GM12878 (cell line): ENCODE data around the gene COL7A1. TPM values are rescaled to one million over a fixed set of nuclear protein-coding genes. Genes with fewer than 3 reads are reported as not detected.

Experiments
- ATAC-seq: fragments of 200-7000 bp; cut with Tn5 transposase; 3 replicates; pipeline ENCODE4 v1.9.1; 2020; ENCODE audit warnings: mild to moderate bottlenecking, moderate library complexity
- BruUV-seq: library from RNA; stranded (reverse); fragments of 400-500 nt; replicated peaks from 2 replicates; lab custom pipeline; 2021; lab: Mats Ljungman, UMichigan
- CTCF ChIA-PET: fragments of 300-600 bp; sonication (Branson Sonifier 250); formaldehyde crosslinking; extraction: SDS; loops from one replicate; lab custom pipeline; 2021; ENCODE audit warnings: inconsistent platforms; lab: Yijun Ruan, JAX
- POLR2A ChIA-PET: fragments of 350-600 bp; formaldehyde crosslinking; extraction: SDS; loops from one replicate; lab custom pipeline; 2021; ENCODE audit warnings: inconsistent platforms; lab: Charles Lee
- RAD21 ChIA-PET: fragments of 300-600 bp; sonication (Branson Sonifier 250); formaldehyde crosslinking; loops from one replicate; lab custom pipeline; 2023; ENCODE audit warnings: antibody characterized with exemption; ENCODE audit not compliant: unreplicated experiment; lab: Charles Lee
- SMC1A ChIA-PET: fragments of 300-600 bp; sonication (Branson Sonifier 250); formaldehyde crosslinking; loops from one replicate; lab custom pipeline; 2023; ENCODE audit not compliant: unreplicated experiment, uncharacterized antibody; lab: Charles Lee
- DNase-seq: peaks from one replicate; pipeline ENCODE4 v3.0.0-alpha.2; 2011; ENCODE audit warnings: low read depth, low spot score
- FAIRE-seq: peaks from 3 replicates; lab custom pipeline; 2011; peaks lifted over from hg19 to GRCh38; lab: Jason Lieb, UNC
- H2AFZ ChIP-seq: 2 replicates; pipeline ENCODE4 v1.6.0; 2011; ENCODE audit warnings: low read depth, low read length, control low read depth; ENCODE audit not compliant: control insufficient read depth
- H3K27ac ChIP-seq: 2 replicates; pipeline ENCODE4 v1.5.1; 2011; ENCODE audit warnings: control low read depth; ENCODE audit not compliant: control insufficient read depth, insufficient read depth
- H3K27me3 ChIP-seq, 2 experiments: replicated peaks in 1 of 2; 2 replicates each; pipeline versions ENCODE4 v1.6.0 to v1.6.1; 2011; ENCODE audit warnings: low read length in 1 of 2; ENCODE audit not compliant: control insufficient read depth in 2 of 2, insufficient read depth in 2 of 2
- H3K36me3 ChIP-seq, 2 experiments: 2 replicates each; pipeline ENCODE4 v1.5.1; 2011; ENCODE audit warnings: low read length in 1 of 2; ENCODE audit not compliant: control insufficient read depth in 2 of 2, insufficient read depth in 2 of 2
- H3K4me1 ChIP-seq: 2 replicates; pipeline ENCODE4 v1.6.1; 2011; ENCODE audit warnings: mild to moderate bottlenecking, low read length, moderate library complexity, mixed read lengths; ENCODE audit not compliant: control insufficient read depth, insufficient read depth
- H3K4me2 ChIP-seq: 2 replicates; pipeline ENCODE4 v1.6.0; 2011; ENCODE audit warnings: control low read depth; ENCODE audit not compliant: control insufficient read depth, insufficient read depth
- H3K4me3 ChIP-seq: fragments of 200-600 bp; sonication (generic); 2 replicates; pipeline ENCODE4 v1.5.1; 2016
- H3K79me2 ChIP-seq: 2 replicates; pipeline ENCODE4 v1.6.0; 2011; ENCODE audit warnings: low read length; ENCODE audit not compliant: control insufficient read depth, insufficient read depth
- H3K9ac ChIP-seq: 2 replicates; pipeline ENCODE4 v1.8.0; 2011; ENCODE audit warnings: low read length, control low read depth, mixed read lengths; ENCODE audit not compliant: control insufficient read depth, insufficient read depth
- H3K9me3 ChIP-seq: replicated peaks from 3 replicates; pipeline ENCODE4 v1.5.1; 2011; ENCODE audit warnings: mild to moderate bottlenecking, low read length; ENCODE audit not compliant: control insufficient read depth, insufficient read depth
- H4K20me1 ChIP-seq: 2 replicates; pipeline ENCODE4 v1.6.0; 2011; ENCODE audit not compliant: control insufficient read depth, insufficient read depth
- JUNB ChIP-seq: IDR thresholded peaks from 2 replicates; pipeline ENCODE4 v1.6.1; 2016; ENCODE audit warnings: antibody characterized with exemption, mild to moderate bottlenecking
- NR2F1 ChIP-seq: fragments of 450-650 bp; conservative IDR thresholded peaks from 2 replicates; pipeline ENCODE4 v1.6.1; 2017; ENCODE audit warnings: mild to moderate bottlenecking
- PML ChIP-seq: IDR thresholded peaks from 2 replicates; pipeline ENCODE4 v1.6.1; 2012; ENCODE audit warnings: low read length, inconsistent platforms
- POLR2AphosphoS2 ChIP-seq: IDR thresholded peaks from 2 replicates; pipeline ENCODE4 v1.6.1; 2011; ENCODE audit warnings: low read depth, mild to moderate bottlenecking, low read length, improper control_type of control experiment, moderate library complexity
- STAT3 ChIP-seq: IDR thresholded peaks from 2 replicates; pipeline ENCODE4 v1.6.1; 2011; ENCODE audit warnings: low read depth, low read length, improper control_type of control experiment
- WGBS: methylation state at CpG from one replicate; pipeline ENCODE4 v1.1.6; 2016; ENCODE audit warnings: low lambda C conversion rate; ENCODE audit not compliant: insufficient replicate concordance, insufficient coverage; ENCODE audit errors: missing lambda C conversion rate; 5-methylcytosine and 5-hydroxymethylcytosine counted together
- in situ Hi-C: fragments of 300-500 bp; cut with MboI; formaldehyde crosslinking; loops from 9 replicates; pipeline ENCODE4 v1.14.3; 2018; ENCODE audit warnings: mixed read lengths
- intact Hi-C: fragments of 100-400 bp; cut with micrococcal nuclease; formaldehyde crosslinking; loops from one replicate; pipeline ENCODE4 v1.14.2; 2022; ENCODE audit not compliant: unreplicated experiment
- polyA plus RNA-seq, 11 experiments: library from polyadenylated mRNA; depleted of rRNA in 4 of 11; unstranded in 6 of 11; stranded (reverse) in 5 of 11; fragments of >200 nt; fragmentation: Nextera tagmentation in 4 of 11; fragmentation: Illumina TruSeq in 1 of 11; extraction: Ambion mirVana in 4 of 11; extraction: Trizol in 1 of 11; gene quantifications; 1 replicate in 1 of 11; 2 replicates in 10 of 11; pipeline versions ENCODE4 v1.2.1 to v1.2.3, GENCODE V29; 2011 to 2016; ENCODE audit warnings: inconsistent platforms in 2 of 11, missing spikeins in 2 of 11, low read depth in 1 of 11
- total RNA-seq, 4 experiments: library from RNA; depleted of rRNA in 3 of 4; stranded (reverse); fragments of >200 nt in 3 of 4; fragmentation: Illumina TruSeq in 1 of 4; extraction: Trizol in 1 of 4; gene quantifications; 2 replicates each; pipeline versions ENCODE4 v1.2.1 to v1.2.3, GENCODE V29; 2013 to 2021
- TF ChIP-seq, protein P1 (sequence below): fragments of 450-650 bp; IDR thresholded peaks from 2 replicates; pipeline ENCODE4 v1.6.1; 2017; ENCODE audit warnings: antibody characterized with exemption, mild to moderate bottlenecking, moderate library complexity

COL7A1 gene
- total and polyA plus RNA-seq, 10 of the 15 experiments (the other 5 are each of a cell fraction or from before 2014, with no cell fraction given) = 0.01 to 1.9 (median 0.29) TPM; not detected in 1

DNA sequence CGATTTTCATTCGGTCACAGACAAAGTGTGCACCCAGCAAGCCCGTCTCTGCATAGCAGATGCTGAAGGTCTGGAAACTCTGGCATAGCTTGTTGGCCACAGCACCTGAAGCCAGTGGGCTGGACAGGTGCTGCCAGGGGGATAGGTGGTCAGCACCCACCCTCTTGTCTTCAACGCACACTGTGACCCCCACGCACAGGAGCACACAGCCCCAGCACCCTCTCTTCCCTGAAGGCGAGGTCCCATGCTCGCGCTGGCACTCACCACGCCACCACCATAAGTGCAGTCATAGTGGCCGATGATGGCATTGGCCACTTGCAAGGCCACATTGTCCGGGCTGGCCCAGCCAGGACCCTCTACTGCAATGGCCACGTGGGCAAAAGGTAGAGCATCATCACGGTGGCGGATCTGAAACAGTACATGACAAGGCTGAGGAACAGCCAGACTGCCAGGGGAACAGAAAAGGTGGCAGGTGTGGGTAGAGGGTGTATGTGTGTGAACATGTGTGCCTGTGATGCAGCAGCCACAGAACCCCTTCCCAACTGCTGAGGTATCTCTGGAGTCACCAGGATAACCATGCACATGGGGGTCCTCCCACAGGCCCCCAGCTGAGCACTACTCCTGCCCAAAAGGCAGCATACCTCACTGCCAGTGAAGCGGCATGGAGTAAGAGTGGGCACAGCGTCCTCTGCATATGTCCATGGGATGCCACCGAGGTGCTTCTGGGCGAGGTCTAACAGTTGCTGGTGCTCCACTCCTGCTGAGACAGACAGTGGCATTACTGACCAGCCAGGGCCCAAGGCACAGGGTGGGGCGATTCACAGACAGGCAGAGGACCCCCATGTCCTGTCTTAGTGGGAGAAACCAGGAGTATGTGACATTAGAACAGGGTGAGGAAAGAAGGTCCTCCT lies 5.8 kb upstream of the COL7A1 start:
- ChIA-PET CTCF (no interaction called here), RAD21 (no interaction called here), POLR2A (no interaction called here), SMC1A (no interaction called here)
- intact Hi-C loops = no loop called here
- Histone ChIP-seq H3K9ac (no peak overlapping the region), H2AFZ (no peak overlapping the region), H3K27ac (no peak overlapping the region), H3K9me3 (no peaks in the 10 kb centered on the region), H3K79me2 (no peaks in the 10 kb centered on the region), H3K4me1 (no peaks in the 10 kb centered on the region; the same call in 1 of the 2 replicates), H3K4me3 (no peak overlapping the region), H3K27me3 (no peaks in the 10 kb centered on the region), H3K4me2 (no peak overlapping the region), H4K20me1 (peaks cover 4% of the 10 kb centered on the region; the same call in 1 of the 2 replicates), H3K36me3 (peaks cover 40 to 50% of the 10 kb centered on the region in 2 experiments)
- in situ Hi-C loops = no loop called here
- no TSS peak for BruUV-seq
- TF ChIP-seq STAT3 = no peak
- TF ChIP-seq PML = no peak
- no peak for TF ChIP-seq NR2F1
- TF ChIP-seq JUNB = no peak
- TF ChIP-seq, protein P1, sequence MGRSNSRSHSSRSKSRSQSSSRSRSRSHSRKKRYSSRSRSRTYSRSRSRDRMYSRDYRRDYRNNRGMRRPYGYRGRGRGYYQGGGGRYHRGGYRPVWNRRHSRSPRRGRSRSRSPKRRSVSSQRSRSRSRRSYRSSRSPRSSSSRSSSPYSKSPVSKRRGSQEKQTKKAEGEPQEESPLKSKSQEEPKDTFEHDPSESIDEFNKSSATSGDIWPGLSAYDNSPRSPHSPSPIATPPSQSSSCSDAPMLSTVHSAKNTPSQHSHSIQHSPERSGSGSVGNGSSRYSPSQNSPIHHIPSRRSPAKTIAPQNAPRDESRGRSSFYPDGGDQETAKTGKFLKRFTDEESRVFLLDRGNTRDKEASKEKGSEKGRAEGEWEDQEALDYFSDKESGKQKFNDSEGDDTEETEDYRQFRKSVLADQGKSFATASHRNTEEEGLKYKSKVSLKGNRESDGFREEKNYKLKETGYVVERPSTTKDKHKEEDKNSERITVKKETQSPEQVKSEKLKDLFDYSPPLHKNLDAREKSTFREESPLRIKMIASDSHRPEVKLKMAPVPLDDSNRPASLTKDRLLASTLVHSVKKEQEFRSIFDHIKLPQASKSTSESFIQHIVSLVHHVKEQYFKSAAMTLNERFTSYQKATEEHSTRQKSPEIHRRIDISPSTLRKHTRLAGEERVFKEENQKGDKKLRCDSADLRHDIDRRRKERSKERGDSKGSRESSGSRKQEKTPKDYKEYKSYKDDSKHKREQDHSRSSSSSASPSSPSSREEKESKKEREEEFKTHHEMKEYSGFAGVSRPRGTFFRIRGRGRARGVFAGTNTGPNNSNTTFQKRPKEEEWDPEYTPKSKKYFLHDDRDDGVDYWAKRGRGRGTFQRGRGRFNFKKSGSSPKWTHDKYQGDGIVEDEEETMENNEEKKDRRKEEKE = no peak
- TF ChIP-seq POLR2AphosphoS2 = no peak
- DNase-seq (no peak), ATAC-seq (no peak), FAIRE-seq (no peak)
- 94% methylated on average over 19 of the region's 19 CpGs for WGBS
